ENCODE measurements around the gene SAMD4A.

- TF ChIP-seq EP300 (IDR thresholded peaks at IDR 0.05) (no peak), POLR2A (IDR thresholded peaks at IDR 0.05) (no peak), CTCF (IDR thresholded peaks at IDR 0.05) (no peak)
Observed at GRCh38 chr14:54783660-54784015, 216.7 kb downstream of the SAMD4A start.

Measured in tibial nerve (tissue), 4 donors.